Naive B cell (primary cell): ENCODE data around the gene OLFML2B. TPM values are rescaled to one million over a fixed set of nuclear protein-coding genes. Genes with fewer than 3 reads are reported as not detected.

ENCODE experiments used
- ATAC-seq, 2 donors: fragments of 150-1000 bp; cut with Tn5 transposase; 2 replicates each; pipeline ENCODE4 v1.10.0; 2021; ENCODE audit warnings: low read depth in 2 of 2, mild to moderate bottlenecking in 2 of 2, moderate library complexity in 2 of 2
- DNase-seq: peaks from one replicate; pipeline ENCODE4 v3.0.0; 2022
- H3K27ac Mint-ChIP-seq, 6 donors: one replicate each; pipeline ENCODE4 v1.8.0; 2020 to 2022; ENCODE audit warnings: mild to moderate bottlenecking in 6 of 6, mixed read lengths in 6 of 6, moderate library complexity in 5 of 6, inconsistent platforms in 2 of 6
- H3K27me3 Mint-ChIP-seq, 3 donors: one replicate each; pipeline ENCODE4 v1.8.0; 2021 to 2022; ENCODE audit warnings: mixed read lengths in 3 of 3, mild to moderate bottlenecking in 1 of 3
- H3K36me3 Mint-ChIP-seq, 2 donors: one replicate each; pipeline ENCODE4 v1.8.0; 2020 to 2022; ENCODE audit warnings: mixed read lengths in 2 of 2, inconsistent platforms in 1 of 2, mild to moderate bottlenecking in 1 of 2
- H3K4me1 Mint-ChIP-seq, 3 donors: one replicate each; pipeline ENCODE4 v1.8.0; 2020 to 2022; ENCODE audit warnings: mixed read lengths in 3 of 3, inconsistent platforms in 1 of 3, mild to moderate bottlenecking in 1 of 3, moderate library complexity in 1 of 3
- H3K4me3 Mint-ChIP-seq, 8 donors: one replicate each; pipeline ENCODE4 v1.8.0; 2020 to 2022; ENCODE audit warnings: mild to moderate bottlenecking in 8 of 8, mixed read lengths in 8 of 8, moderate library complexity in 8 of 8, inconsistent platforms in 2 of 8
- H3K9me3 Mint-ChIP-seq, 7 donors: one replicate each; pipeline ENCODE4 v1.8.0; 2020 to 2022; ENCODE audit warnings: mixed read lengths in 7 of 7, mild to moderate bottlenecking in 5 of 7, inconsistent platforms in 2 of 7, moderate library complexity in 1 of 7
- polyA plus RNA-seq, 6 donors: library from polyadenylated mRNA; unstranded; fragments of 300-500 nt; fragmentation: Illumina TruSeq; gene quantifications; one replicate each; pipeline ENCODE4 v1.2.3, GENCODE V29; 2021; ENCODE audit warnings: low read depth in 6 of 6

Gene OLFML2B
- polyA plus RNA-seq, 6 donors from 2014 or later: not detected

GRCh38 chr1:161941726-161942436 lies 81.8 kb downstream of the OLFML2B start:
- no peaks in the 10 kb centered on the region for H3K27me3 Mint-ChIP-seq
- ATAC-seq (no peak), DNase-seq (no peak)
- no peak overlapping the region for H3K4me3 Mint-ChIP-seq
- no peaks in the 10 kb centered on the region for H3K9me3 Mint-ChIP-seq
- H3K27ac Mint-ChIP-seq: no peak overlapping the region
- peaks cover 32 to 38% of the 10 kb centered on the region in 2 donors for H3K36me3 Mint-ChIP-seq
- peaks cover 0 to 4% (median 0%) of the 10 kb centered on the region in 3 donors for H3K4me1 Mint-ChIP-seq

GRCh38 chr1:161940866-161941591 lies 82.6 kb downstream of the OLFML2B start:
- Mint-ChIP-seq H3K4me1 (peaks cover 0 to 4% (median 0%) of the 10 kb centered on the region in 3 donors), H3K27me3 (no peaks in the 10 kb centered on the region), H3K27ac (peak overlapping the region in 1 of 6 donors; percentile 28), H3K36me3 (peaks cover 35 to 37% of the 10 kb centered on the region in 2 donors), H3K9me3 (no peaks in the 10 kb centered on the region), H3K4me3 (no peak overlapping the region)
- DNase-seq (no peak), ATAC-seq (no peak)

- no peak for ATAC-seq
- H3K9me3 Mint-ChIP-seq: no peaks in the 10 kb centered on the region
- H3K27ac Mint-ChIP-seq: no peak overlapping the region
- H3K27me3 Mint-ChIP-seq: no peaks in the 10 kb centered on the region
- no peak for DNase-seq
- no peak overlapping the region for H3K4me3 Mint-ChIP-seq
- H3K4me1 Mint-ChIP-seq: peaks cover 13 to 18% (median 14%) of the 10 kb centered on the region in 3 donors
- H3K36me3 Mint-ChIP-seq: peaks cover 3 to 10% of the 10 kb centered on the region in 2 donors
These were observed 86.9 kb downstream of the OLFML2B start for GRCh38 chr1:161936786-161937185.

- Mint-ChIP-seq H3K4me1 (peaks cover 13 to 18% (median 14%) of the 10 kb centered on the region in 3 donors), H3K9me3 (no peaks in the 10 kb centered on the region), H3K27me3 (no peaks in the 10 kb centered on the region), H3K36me3 (peaks cover 0 to 9% of the 10 kb centered on the region in 2 donors), H3K27ac (no peak overlapping the region), H3K4me3 (no peak overlapping the region)
- ATAC-seq: no peak
- DNase-seq: no peak
These were observed 88.4 kb downstream of the OLFML2B start for GRCh38 chr1:161935264-161935663.

DNA sequence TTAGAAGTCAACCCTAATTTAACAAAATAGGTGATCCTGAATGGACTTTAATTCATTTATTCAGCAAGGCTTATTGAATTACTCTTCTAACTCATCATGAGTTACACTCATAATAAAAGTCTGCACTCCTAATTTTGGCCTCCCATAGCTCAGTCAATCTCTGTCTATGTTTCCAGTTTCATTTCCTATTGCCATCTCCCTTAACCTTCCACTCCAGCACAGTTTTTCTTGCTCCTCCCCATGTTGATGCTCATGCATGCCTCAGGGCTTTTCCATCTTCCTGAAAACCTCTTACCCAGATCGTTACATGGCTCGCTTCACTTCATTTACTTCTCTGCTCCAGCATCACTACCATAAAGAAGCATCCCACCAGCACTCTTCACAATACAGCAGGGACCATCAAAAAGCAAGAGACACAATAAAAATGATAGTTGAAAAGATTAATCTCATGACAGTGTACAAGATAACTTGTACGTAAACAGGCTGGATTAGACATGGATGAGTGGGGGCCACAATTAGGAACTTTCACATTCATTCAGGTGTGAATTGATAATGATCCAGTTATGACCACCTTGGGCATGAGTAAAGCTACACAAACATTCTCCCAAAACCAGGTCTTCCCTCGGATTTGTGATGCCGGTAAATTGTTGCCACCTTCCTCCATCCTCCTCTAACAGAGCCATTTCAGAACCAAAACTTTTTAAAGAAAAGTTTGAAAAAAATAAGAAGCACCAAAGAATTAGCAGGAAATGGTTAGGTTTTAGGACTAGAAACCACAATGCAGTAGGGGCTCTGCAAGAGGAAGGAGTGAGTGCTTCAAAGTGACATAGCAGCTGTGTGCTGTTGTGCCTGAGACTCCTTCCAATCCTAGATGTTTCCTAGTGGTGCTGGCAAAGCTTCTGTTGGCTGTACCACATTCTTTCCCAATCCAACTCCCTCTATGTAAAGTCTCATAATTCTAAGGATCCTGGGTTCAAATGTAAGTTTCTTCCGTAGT lies 89.8 kb downstream of the OLFML2B start:
- DNase-seq (no peak), ATAC-seq (no peak)
- Mint-ChIP-seq H3K27me3 (no peaks in the 10 kb centered on the region), H3K9me3 (no peaks in the 10 kb centered on the region), H3K36me3 (peaks cover 0 to 9% of the 10 kb centered on the region in 2 donors), H3K27ac (peak overlapping the region in 2 of 6 donors; percentile 26 to 28), H3K4me1 (peaks cover 13 to 18% (median 14%) of the 10 kb centered on the region in 3 donors), H3K4me3 (peak overlapping the region in 2 of 8 donors; percentile 2 to 31)

Other genes with a start within 250 kb of the OLFML2B start
- not detected for gene NOS1AP, start 45.8 kb upstream of the OLFML2B start, polyA plus RNA-seq